B cell (primary cell): ENCODE measurements around the gene PTGFRN. TPM values are rescaled to one million over a fixed set of nuclear protein-coding genes. Genes with fewer than 3 reads are reported as not detected.

ENCODE experiments used
- ATAC-seq: fragments of 200-7000 bp; cut with Tn5 transposase; one replicate; pipeline ENCODE4 v1.10.0; 2021; ENCODE audit warnings: low read depth, mild to moderate bottlenecking, moderate number of reproducible peaks, moderate library complexity
- CTCF ChIA-PET: fragments of 350-600 bp; sonication (Branson Sonifier 250); formaldehyde crosslinking; loops from one replicate; lab custom pipeline; 2021; ENCODE audit warnings: antibody characterized with exemption, inconsistent platforms; lab: Charles Lee
- POLR2A ChIA-PET: fragments of 350-600 bp; sonication (Branson Sonifier 250); formaldehyde crosslinking; loops from one replicate; lab custom pipeline; 2021; ENCODE audit warnings: antibody characterized with exemption; lab: Charles Lee
- DNase-seq: peaks from one replicate; pipeline ENCODE4 v3.0.0; 2013
- H2AFZ ChIP-seq: 2 replicates; pipeline ENCODE4 v1.6.1; 2012; ENCODE audit warnings: mild to moderate bottlenecking, low read depth, low read length; ENCODE audit not compliant: insufficient read depth, poor library complexity, severe bottlenecking
- H3K27ac ChIP-seq, 2 donors: 1 replicate in 1 of 2; 2 replicates in 1 of 2; pipeline ENCODE4 v1.5.1; 2012 to 2013; ENCODE audit warnings: low read length in 2 of 2, mild to moderate bottlenecking in 2 of 2, moderate library complexity in 1 of 2
- H3K27me3 ChIP-seq, 4 experiments: fragments of 200-600 bp in 1 of 4; sonication (generic) in 1 of 4; replicated peaks in 1 of 4; 1 replicate in 2 of 4; 2 replicates in 2 of 4; pipeline versions ENCODE4 v1.6.1 to v1.7.0; 2013 to 2016; ENCODE audit warnings: low read length in 3 of 4, mild to moderate bottlenecking in 2 of 4, mixed read lengths in 1 of 4, moderate library complexity in 1 of 4; ENCODE audit not compliant: insufficient read depth in 4 of 4, control insufficient read depth in 3 of 4; ENCODE audit errors: control extremely low read depth in 1 of 4
- H3K36me3 ChIP-seq, 2 experiments: replicated peaks in 1 of 2; 1 replicate in 1 of 2; 2 replicates in 1 of 2; pipeline versions ENCODE4 v1.6.1 to v1.7.1; 2013; ENCODE audit warnings: low read length in 1 of 2; ENCODE audit not compliant: insufficient read depth in 2 of 2, control insufficient read depth in 1 of 2; ENCODE audit errors: control extremely low read depth in 1 of 2, extremely low read depth in 1 of 2
- H3K4me1 ChIP-seq, 2 donors: fragments of 200-600 bp in 1 of 2; sonication (generic) in 1 of 2; 1 replicate in 1 of 2; 2 replicates in 1 of 2; pipeline versions ENCODE4 v1.5.1 to v1.6.1; 2013 to 2017; ENCODE audit warnings: low read length in 2 of 2; ENCODE audit not compliant: control insufficient read depth in 2 of 2, insufficient read depth in 2 of 2
- H3K4me2 ChIP-seq: replicated peaks from 2 replicates; pipeline ENCODE3; 2012; ENCODE audit warnings: mild to moderate bottlenecking, low read depth, low read length; ENCODE audit not compliant: poor library complexity, severe bottlenecking
- H3K4me3 ChIP-seq, 5 experiments: fragments of 200-600 bp in 1 of 5; sonication (generic) in 1 of 5; 1 replicate in 3 of 5; 2 replicates in 2 of 5; pipeline versions ENCODE4 v1.5.1 to v1.7.0; 2011 to 2016; ENCODE audit warnings: low read length in 4 of 5, mild to moderate bottlenecking in 4 of 5, low read depth in 2 of 5, control low read depth in 1 of 5, moderate library complexity in 1 of 5; ENCODE audit not compliant: insufficient read depth in 1 of 5; ENCODE audit errors: control extremely low read depth in 1 of 5, extremely low read depth in 1 of 5
- H3K79me2 ChIP-seq: fragments of 200-600 bp; sonication (generic); one replicate; pipeline ENCODE4 v1.6.0; 2016; ENCODE audit warnings: low read length; ENCODE audit not compliant: control insufficient read depth, insufficient read depth
- H3K9ac ChIP-seq: fragments of 200-600 bp; sonication (generic); 2 replicates; pipeline ENCODE4 v1.6.1; 2017; ENCODE audit warnings: mild to moderate bottlenecking, low read length, moderate library complexity
- H3K9me3 ChIP-seq, 3 donors: one replicate each; pipeline versions ENCODE4 v1.6.1 to v1.7.1; 2013; ENCODE audit warnings: low read length in 2 of 3; ENCODE audit not compliant: control insufficient read depth in 2 of 3, insufficient read depth in 1 of 3; ENCODE audit errors: control extremely low read depth in 1 of 3
- H4K20me1 ChIP-seq: 2 replicates; pipeline ENCODE4 v1.6.0; 2012; ENCODE audit warnings: mild to moderate bottlenecking, low read length; ENCODE audit not compliant: insufficient read depth, control insufficient read depth, poor library complexity, severe bottlenecking
- H3K27ac Mint-ChIP-seq: one replicate; pipeline ENCODE4 v1.8.0; 2021; ENCODE audit warnings: mixed read lengths
- H3K27me3 Mint-ChIP-seq: one replicate; pipeline ENCODE4 v1.8.0; 2021; ENCODE audit warnings: mixed read lengths
- H3K4me1 Mint-ChIP-seq: one replicate; pipeline ENCODE4 v1.8.0; 2021; ENCODE audit warnings: mixed read lengths
- H3K4me3 Mint-ChIP-seq: one replicate; pipeline ENCODE4 v1.8.0; 2021; ENCODE audit warnings: mixed read lengths
- H3K9me3 Mint-ChIP-seq: one replicate; pipeline ENCODE4 v1.8.0; 2022; ENCODE audit warnings: mixed read lengths; ENCODE audit not compliant: insufficient read depth
- CTCF ChIP-seq: fragments of 200-600 bp; IDR thresholded peaks from one replicate; pipeline ENCODE4 v1.8.0; 2022; ENCODE audit warnings: antibody characterized with exemption, mild to moderate bottlenecking
- EZH2 ChIP-seq: IDR thresholded peaks from 2 replicates; pipeline ENCODE4 v1.6.1; 2012; ENCODE audit warnings: borderline replicate concordance, low read depth, mild to moderate bottlenecking, moderate library complexity, low read length; ENCODE audit not compliant: insufficient read depth, poor library complexity, severe bottlenecking
- WGBS: methylation state at CpG from one replicate; pipeline ENCODE4 v1.1.5; 2013; ENCODE audit warnings: missing lambda C conversion rate; ENCODE audit not compliant: insufficient coverage; 5-methylcytosine and 5-hydroxymethylcytosine counted together
- intact Hi-C: fragments of 100-400 bp; cut with micrococcal nuclease; formaldehyde crosslinking; loops from one replicate; pipeline ENCODE4 v1.10.0; 2022
- polyA plus RNA-seq: library from polyadenylated mRNA; depleted of rRNA; stranded (reverse); fragments of >200 nt; gene quantifications from 2 replicates; pipeline ENCODE4 v1.2.3, GENCODE V29; 2012
- total RNA-seq, 2 donors: library from RNA; stranded (reverse); fragments of 120-200 nt in 1 of 2; gene quantifications; 1 replicate in 1 of 2; 2 replicates in 1 of 2; pipeline versions ENCODE4 v1.2.3 to v1.2.4, GENCODE V29; 2013 to 2022

The PTGFRN gene
- total and polyA plus RNA-seq, 2 donors (not counting 1 experiment from before 2014, with no cell fraction given) = 0.17 TPM; not detected in 1

GRCh38 chr1:116984406-116985160, 74.9 kb downstream of the PTGFRN start:
- WGBS = 96% methylated on average over 14 of the region's 14 CpGs

More at GRCh38 chr1:116984406-116985160, 74.9 kb downstream of the PTGFRN start:
- no peak overlapping the region for H3K27ac Mint-ChIP-seq
- Histone ChIP-seq H4K20me1 (no peaks in the 10 kb centered on the region), H3K4me1 (no peaks in the 10 kb centered on the region), H3K27me3 (peaks cover 0 to 2% (median 0%) of the 10 kb centered on the region in 4 experiments), H3K4me3 (no peak overlapping the region), H3K36me3 (no peaks in the 10 kb centered on the region), H2AFZ (no peak overlapping the region), H3K79me2 (no peaks in the 10 kb centered on the region), H3K9me3 (no peaks in the 10 kb centered on the region), H3K4me2 (no peak overlapping the region), H3K9ac (no peak overlapping the region), H3K27ac (no peak overlapping the region)
- intact Hi-C loops = no loop called here
- H3K4me1 Mint-ChIP-seq = no peaks in the 10 kb centered on the region
- H3K27me3 Mint-ChIP-seq = peaks cover 12% of the 10 kb centered on the region
- ATAC-seq (no peak), DNase-seq (no peak)
- no peak overlapping the region for H3K4me3 Mint-ChIP-seq
- no peaks in the 10 kb centered on the region for H3K9me3 Mint-ChIP-seq
- CTCF ChIA-PET = no interaction called here
- TF ChIP-seq CTCF (no peak), EZH2 (no peak)
- POLR2A ChIA-PET = no interaction called here
